GM23338 (cell line): Measurements from ENCODE around the gene DLX4. TPM values are rescaled to one million over a fixed set of nuclear protein-coding genes. Genes with fewer than 3 reads are reported as not detected.

Experiments
- ATAC-seq: fragments of 200-7000 bp; cut with Tn5 transposase; 3 replicates; pipeline ENCODE4 v1.9.1; 2020
- DNase-seq: peaks from one replicate; pipeline ENCODE4 v3.0.0-alpha.2; 2015; ENCODE audit warnings: low spot score
- H2AFZ ChIP-seq: fragments of 200-600 bp; sonication (generic); 2 replicates; pipeline ENCODE4 v1.8.0; 2016; ENCODE audit warnings: antibody characterized with exemption, mild to moderate bottlenecking, moderate library complexity
- H3F3A ChIP-seq: fragments of 200-600 bp; sonication (generic); replicated peaks from 2 replicates; pipeline ENCODE4 v1.8.0; 2017; ENCODE audit warnings: antibody characterized with exemption, mixed run types, low read depth
- H3K27ac ChIP-seq: fragments of 200-600 bp; sonication (generic); 2 replicates; pipeline ENCODE4 v1.6.1; 2016; ENCODE audit warnings: low read depth
- H3K27me3 ChIP-seq: fragments of 200-600 bp; sonication (generic); 2 replicates; pipeline ENCODE4 v1.8.0; 2016; ENCODE audit warnings: mild to moderate bottlenecking, mixed run types, moderate library complexity; ENCODE audit not compliant: insufficient read depth
- H3K36me3 ChIP-seq: fragments of 200-600 bp; sonication (generic); 2 replicates; pipeline ENCODE4 v1.8.0; 2016; ENCODE audit warnings: mild to moderate bottlenecking; ENCODE audit not compliant: insufficient read depth
- H3K4me1 ChIP-seq: fragments of 200-600 bp; sonication (generic); 2 replicates; pipeline ENCODE4 v1.8.0; 2016; ENCODE audit warnings: mild to moderate bottlenecking, moderate library complexity; ENCODE audit not compliant: insufficient read depth
- H3K4me2 ChIP-seq: fragments of 200-600 bp; sonication (generic); 2 replicates; pipeline ENCODE4 v1.7.1; 2017; ENCODE audit warnings: mixed run types
- H3K4me3 ChIP-seq: fragments of 200-600 bp; sonication (generic); 2 replicates; pipeline ENCODE4 v1.6.1; 2016; ENCODE audit warnings: mixed run types
- H3K79me2 ChIP-seq: fragments of 200-600 bp; sonication (generic); replicated peaks from 2 replicates; pipeline ENCODE4 v1.8.0; 2017; ENCODE audit warnings: mild to moderate bottlenecking; ENCODE audit not compliant: insufficient read depth
- H3K9me2 ChIP-seq: fragments of 200-600 bp; sonication (generic); 2 replicates; pipeline ENCODE4 v1.8.0; 2017; ENCODE audit not compliant: insufficient read depth
- H4K20me1 ChIP-seq: fragments of 200-600 bp; sonication (generic); replicated peaks from 2 replicates; pipeline ENCODE4 v1.8.0; 2017; ENCODE audit warnings: mild to moderate bottlenecking; ENCODE audit not compliant: insufficient read depth
- H3K27ac Mint-ChIP-seq: 2 replicates; pipeline ENCODE4 v1.8.0; 2020; ENCODE audit warnings: inconsistent platforms, mild to moderate bottlenecking, moderate library complexity, mixed read lengths
- H3K27me3 Mint-ChIP-seq: 3 replicates; pipeline ENCODE4 v1.8.0; 2022; ENCODE audit warnings: low read depth, mild to moderate bottlenecking, moderate library complexity, mixed read lengths, inconsistent platforms; ENCODE audit not compliant: insufficient read depth, poor library complexity
- H3K36me3 Mint-ChIP-seq: 3 replicates; pipeline ENCODE4 v1.8.0; 2021; ENCODE audit warnings: low read depth, mild to moderate bottlenecking, inconsistent platforms, moderate library complexity, mixed read lengths
- H3K4me1 Mint-ChIP-seq: 3 replicates; pipeline ENCODE4 v1.8.0; 2020; ENCODE audit warnings: mild to moderate bottlenecking, inconsistent platforms, mixed read lengths
- H3K4me3 Mint-ChIP-seq: 3 replicates; pipeline ENCODE4 v1.8.0; 2021; ENCODE audit warnings: moderate library complexity, mild to moderate bottlenecking, inconsistent platforms, mixed read lengths
- H3K9me3 Mint-ChIP-seq: 3 replicates; pipeline ENCODE4 v1.8.0; 2020; ENCODE audit warnings: moderate library complexity, mild to moderate bottlenecking, inconsistent platforms, mixed read lengths
- CREB1 ChIP-seq: fragments of 250-450 bp; sonication (Bioruptor Pico); IDR thresholded peaks from 2 replicates; pipeline ENCODE4 v1.5.0; 2020; ENCODE audit warnings: low read depth, mild to moderate bottlenecking, moderate library complexity
- EZH2 ChIP-seq: fragments of 200-600 bp; sonication (generic); IDR thresholded peaks from one replicate; pipeline ENCODE4 v1.8.0; 2017; ENCODE audit warnings: antibody characterized with exemption, mild to moderate bottlenecking, low read depth; ENCODE audit not compliant: unreplicated experiment
- EZH2phosphoT487 ChIP-seq: fragments of 200-600 bp; sonication (generic); IDR thresholded peaks from one replicate; pipeline ENCODE4 v1.8.1; 2018; ENCODE audit warnings: antibody characterized with exemption; ENCODE audit not compliant: unreplicated experiment
- JUNB ChIP-seq: IDR thresholded peaks from one replicate; pipeline ENCODE4 v1.6.1; 2016; ENCODE audit warnings: antibody characterized with exemption; ENCODE audit not compliant: unreplicated experiment
- NANOG ChIP-seq: IDR thresholded peaks from 2 replicates; pipeline ENCODE4 v1.6.1; 2016; ENCODE audit warnings: antibody characterized with exemption, borderline replicate concordance
- POLR2AphosphoS5 ChIP-seq: IDR thresholded peaks from 2 replicates; pipeline ENCODE4 v1.6.1; 2016; ENCODE audit warnings: antibody characterized with exemption, low read depth
- STAT1 ChIP-seq: IDR thresholded peaks from one replicate; pipeline ENCODE4 v1.6.1; 2016; ENCODE audit warnings: antibody characterized with exemption; ENCODE audit not compliant: unreplicated experiment
- ZNF114 ChIP-seq: fragments of 250-450 bp; sonication (Bioruptor Pico); IDR thresholded peaks from 2 replicates; pipeline ENCODE4 v1.5.0; 2020; ENCODE audit warnings: mild to moderate bottlenecking, moderate library complexity
- ZNF331 ChIP-seq: fragments of 250-450 bp; sonication (Bioruptor Pico); IDR thresholded peaks from 2 replicates; pipeline ENCODE4 v1.5.0; 2020; ENCODE audit warnings: low read depth, mild to moderate bottlenecking, moderate library complexity
- polyA plus RNA-seq: library from polyadenylated mRNA; unstranded; fragments of >200 nt; fragmentation: Nextera tagmentation; extraction: Ambion mirVana; gene quantifications from 2 replicates; pipeline ENCODE4 v1.2.1, GENCODE V29; 2016
- total RNA-seq: library from RNA; depleted of rRNA; stranded (reverse); fragments of >200 nt; shearing (Covaris generic); gene quantifications from 2 replicates; pipeline ENCODE4 v1.2.3, GENCODE V29; 2014
- TF ChIP-seq, protein P1 (sequence below): fragments of 250-450 bp; sonication (Bioruptor Pico); IDR thresholded peaks from 2 replicates; pipeline ENCODE4 v1.5.0; 2020; ENCODE audit warnings: mild to moderate bottlenecking, moderate library complexity
- TF ChIP-seq, protein P2 (sequence below): IDR thresholded peaks from 2 replicates; pipeline ENCODE4 v1.6.1; 2016; ENCODE audit warnings: antibody characterized with exemption
- TF ChIP-seq, protein P3 (sequence below), 2 experiments: fragments of 200-600 bp in 1 of 2; sonication (generic) in 1 of 2; conservative IDR thresholded peaks; 2 replicates each; pipeline versions ENCODE4 v1.5.1 to v1.6.1; 2016 to 2017; ENCODE audit warnings: antibody characterized with exemption in 2 of 2, low read depth in 2 of 2, mild to moderate bottlenecking in 2 of 2, moderate library complexity in 1 of 2
- TF ChIP-seq, protein P4 (sequence below): IDR thresholded peaks from one replicate; pipeline ENCODE4 v1.6.1; 2018; ENCODE audit warnings: antibody characterized with exemption; ENCODE audit not compliant: unreplicated experiment

Gene DLX4
- total and polyA plus RNA-seq, 2 experiments from 2014 or later: 0.10 to 0.79 TPM

DNA sequence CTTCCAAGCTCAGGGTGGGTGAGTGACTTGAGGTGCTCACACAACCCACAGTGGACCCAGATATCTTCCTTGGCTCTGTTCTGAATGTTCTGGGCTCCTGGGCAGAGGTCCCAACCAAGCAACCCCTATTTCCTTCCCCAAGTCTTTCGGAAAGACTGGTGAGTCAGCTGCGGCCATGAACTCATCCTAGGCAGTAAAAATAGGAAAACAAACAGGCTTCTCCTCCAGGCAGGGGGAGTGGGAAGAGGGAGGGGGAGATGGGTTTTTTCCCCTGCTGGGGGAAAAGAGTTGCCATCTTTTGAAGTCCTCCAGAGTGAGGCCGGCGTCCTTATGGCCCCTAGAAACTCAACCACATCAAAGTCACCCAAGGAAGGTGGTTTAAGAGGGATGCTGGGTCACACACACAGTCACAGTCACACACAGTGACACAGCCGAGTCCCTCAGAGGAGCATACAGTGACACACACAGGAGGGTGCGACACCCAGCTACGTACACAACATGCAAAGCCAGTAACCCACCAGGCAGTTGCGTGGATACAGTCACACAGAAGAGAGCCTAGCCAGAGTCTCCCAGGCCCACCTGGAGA lies 16.0 kb upstream of the DLX4 start (continued):
- TF ChIP-seq, protein P1, sequence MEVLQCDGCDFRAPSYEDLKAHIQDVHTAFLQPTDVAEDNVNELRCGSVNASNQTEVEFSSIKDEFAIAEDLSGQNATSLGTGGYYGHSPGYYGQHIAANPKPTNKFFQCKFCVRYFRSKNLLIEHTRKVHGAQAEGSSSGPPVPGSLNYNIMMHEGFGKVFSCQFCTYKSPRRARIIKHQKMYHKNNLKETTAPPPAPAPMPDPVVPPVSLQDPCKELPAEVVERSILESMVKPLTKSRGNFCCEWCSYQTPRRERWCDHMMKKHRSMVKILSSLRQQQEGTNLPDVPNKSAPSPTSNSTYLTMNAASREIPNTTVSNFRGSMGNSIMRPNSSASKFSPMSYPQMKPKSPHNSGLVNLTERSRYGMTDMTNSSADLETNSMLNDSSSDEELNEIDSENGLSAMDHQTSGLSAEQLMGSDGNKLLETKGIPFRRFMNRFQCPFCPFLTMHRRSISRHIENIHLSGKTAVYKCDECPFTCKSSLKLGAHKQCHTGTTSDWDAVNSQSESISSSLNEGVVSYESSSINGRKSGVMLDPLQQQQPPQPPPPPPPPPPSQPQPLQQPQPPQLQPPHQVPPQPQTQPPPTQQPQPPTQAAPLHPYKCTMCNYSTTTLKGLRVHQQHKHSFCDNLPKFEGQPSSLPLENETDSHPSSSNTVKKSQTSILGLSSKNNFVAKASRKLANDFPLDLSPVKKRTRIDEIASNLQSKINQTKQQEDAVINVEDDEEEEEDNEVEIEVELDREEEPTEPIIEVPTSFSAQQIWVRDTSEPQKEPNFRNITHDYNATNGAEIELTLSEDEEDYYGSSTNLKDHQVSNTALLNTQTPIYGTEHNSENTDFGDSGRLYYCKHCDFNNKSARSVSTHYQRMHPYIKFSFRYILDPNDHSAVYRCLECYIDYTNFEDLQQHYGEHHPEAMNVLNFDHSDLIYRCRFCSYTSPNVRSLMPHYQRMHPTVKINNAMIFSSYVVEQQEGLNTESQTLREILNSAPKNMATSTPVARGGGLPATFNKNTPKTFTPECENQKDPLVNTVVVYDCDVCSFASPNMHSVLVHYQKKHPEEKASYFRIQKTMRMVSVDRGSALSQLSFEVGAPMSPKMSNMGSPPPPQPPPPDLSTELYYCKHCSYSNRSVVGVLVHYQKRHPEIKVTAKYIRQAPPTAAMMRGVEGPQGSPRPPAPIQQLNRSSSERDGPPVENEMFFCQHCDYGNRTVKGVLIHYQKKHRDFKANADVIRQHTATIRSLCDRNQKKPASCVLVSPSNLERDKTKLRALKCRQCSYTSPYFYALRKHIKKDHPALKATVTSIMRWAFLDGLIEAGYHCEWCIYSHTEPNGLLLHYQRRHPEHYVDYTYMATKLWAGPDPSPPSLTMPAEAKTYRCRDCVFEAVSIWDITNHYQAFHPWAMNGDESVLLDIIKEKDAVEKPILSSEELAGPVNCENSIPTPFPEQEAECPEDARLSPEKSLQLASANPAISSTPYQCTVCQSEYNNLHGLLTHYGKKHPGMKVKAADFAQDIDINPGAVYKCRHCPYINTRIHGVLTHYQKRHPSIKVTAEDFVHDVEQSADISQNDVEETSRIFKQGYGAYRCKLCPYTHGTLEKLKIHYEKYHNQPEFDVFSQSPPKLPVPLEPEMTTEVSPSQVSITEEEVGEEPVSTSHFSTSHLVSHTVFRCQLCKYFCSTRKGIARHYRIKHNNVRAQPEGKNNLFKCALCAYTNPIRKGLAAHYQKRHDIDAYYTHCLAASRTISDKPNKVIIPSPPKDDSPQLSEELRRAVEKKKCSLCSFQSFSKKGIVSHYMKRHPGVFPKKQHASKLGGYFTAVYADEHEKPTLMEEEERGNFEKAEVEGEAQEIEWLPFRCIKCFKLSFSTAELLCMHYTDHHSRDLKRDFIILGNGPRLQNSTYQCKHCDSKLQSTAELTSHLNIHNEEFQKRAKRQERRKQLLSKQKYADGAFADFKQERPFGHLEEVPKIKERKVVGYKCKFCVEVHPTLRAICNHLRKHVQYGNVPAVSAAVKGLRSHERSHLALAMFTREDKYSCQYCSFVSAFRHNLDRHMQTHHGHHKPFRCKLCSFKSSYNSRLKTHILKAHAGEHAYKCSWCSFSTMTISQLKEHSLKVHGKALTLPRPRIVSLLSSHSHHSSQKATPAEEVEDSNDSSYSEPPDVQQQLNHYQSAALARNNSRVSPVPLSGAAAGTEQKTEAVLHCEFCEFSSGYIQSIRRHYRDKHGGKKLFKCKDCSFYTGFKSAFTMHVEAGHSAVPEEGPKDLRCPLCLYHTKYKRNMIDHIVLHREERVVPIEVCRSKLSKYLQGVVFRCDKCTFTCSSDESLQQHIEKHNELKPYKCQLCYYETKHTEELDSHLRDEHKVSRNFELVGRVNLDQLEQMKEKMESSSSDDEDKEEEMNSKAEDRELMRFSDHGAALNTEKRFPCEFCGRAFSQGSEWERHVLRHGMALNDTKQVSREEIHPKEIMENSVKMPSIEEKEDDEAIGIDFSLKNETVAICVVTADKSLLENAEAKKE: no peak
- TF ChIP-seq POLR2AphosphoS5: no peak
- no peak for TF ChIP-seq EZH2
- TF ChIP-seq ZNF331 (CRISPR knock-in tag): no peak
- TF ChIP-seq, protein P2, sequence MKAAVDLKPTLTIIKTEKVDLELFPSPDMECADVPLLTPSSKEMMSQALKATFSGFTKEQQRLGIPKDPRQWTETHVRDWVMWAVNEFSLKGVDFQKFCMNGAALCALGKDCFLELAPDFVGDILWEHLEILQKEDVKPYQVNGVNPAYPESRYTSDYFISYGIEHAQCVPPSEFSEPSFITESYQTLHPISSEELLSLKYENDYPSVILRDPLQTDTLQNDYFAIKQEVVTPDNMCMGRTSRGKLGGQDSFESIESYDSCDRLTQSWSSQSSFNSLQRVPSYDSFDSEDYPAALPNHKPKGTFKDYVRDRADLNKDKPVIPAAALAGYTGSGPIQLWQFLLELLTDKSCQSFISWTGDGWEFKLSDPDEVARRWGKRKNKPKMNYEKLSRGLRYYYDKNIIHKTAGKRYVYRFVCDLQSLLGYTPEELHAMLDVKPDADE: no peak
- no peak for TF ChIP-seq NANOG
- no peak for TF ChIP-seq EZH2phosphoT487
- TF ChIP-seq STAT1: no peak
- TF ChIP-seq ZNF114 (CRISPR knock-in tag): no peak

DNA sequence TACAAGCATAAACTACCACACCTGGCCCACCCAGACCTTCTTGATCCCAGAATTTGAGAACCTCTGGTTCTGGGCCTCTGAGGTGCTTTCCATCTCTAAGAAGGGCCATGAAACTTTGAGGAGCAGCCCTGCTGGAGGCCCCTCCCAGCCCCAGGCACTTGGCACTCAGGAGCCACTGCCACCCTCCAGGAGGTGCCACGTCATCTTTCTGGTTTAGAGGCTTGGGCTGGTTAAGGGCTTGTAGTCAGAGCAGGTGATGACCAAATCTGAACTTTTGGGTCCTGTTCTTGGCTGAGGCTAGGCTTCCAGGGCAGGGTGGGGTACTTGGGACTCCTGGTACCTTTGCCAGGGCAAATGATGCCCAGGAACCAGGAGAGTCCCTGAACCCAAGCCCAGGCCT lies 13.8 kb upstream of the DLX4 start:
- no peak overlapping the region for H3K27ac ChIP-seq
- no peak for DNase-seq
- no peak for ATAC-seq
- peaks cover 12% of the 10 kb centered on the region; the same call in 2 of the 3 replicates for H3K4me1 Mint-ChIP-seq
- H3K9me3 Mint-ChIP-seq: no peaks in the 10 kb centered on the region
- H3K9me2 ChIP-seq: no peaks in the 10 kb centered on the region
- H3K36me3 Mint-ChIP-seq: no peaks in the 10 kb centered on the region
- H3K4me2 ChIP-seq: no peak overlapping the region
- H3K36me3 ChIP-seq: no peaks in the 10 kb centered on the region
- no peak overlapping the region for H3K27ac Mint-ChIP-seq
- no peaks in the 10 kb centered on the region for H3F3A ChIP-seq
- H2AFZ ChIP-seq: no peak overlapping the region
- H3K27me3 ChIP-seq: peaks cover 3% of the 10 kb centered on the region; the same call in 1 of the 2 replicates
- no peaks in the 10 kb centered on the region for H3K79me2 ChIP-seq
- no peaks in the 10 kb centered on the region for H4K20me1 ChIP-seq
- H3K4me3 Mint-ChIP-seq: no peak overlapping the region
- no peaks in the 10 kb centered on the region; the same call in 1 of the 2 replicates for H3K4me1 ChIP-seq
- peaks cover 22% of the 10 kb centered on the region for H3K27me3 Mint-ChIP-seq
- no peak overlapping the region for H3K4me3 ChIP-seq
- TF ChIP-seq ZNF331 (CRISPR knock-in tag): no peak
- TF ChIP-seq, protein P3, sequence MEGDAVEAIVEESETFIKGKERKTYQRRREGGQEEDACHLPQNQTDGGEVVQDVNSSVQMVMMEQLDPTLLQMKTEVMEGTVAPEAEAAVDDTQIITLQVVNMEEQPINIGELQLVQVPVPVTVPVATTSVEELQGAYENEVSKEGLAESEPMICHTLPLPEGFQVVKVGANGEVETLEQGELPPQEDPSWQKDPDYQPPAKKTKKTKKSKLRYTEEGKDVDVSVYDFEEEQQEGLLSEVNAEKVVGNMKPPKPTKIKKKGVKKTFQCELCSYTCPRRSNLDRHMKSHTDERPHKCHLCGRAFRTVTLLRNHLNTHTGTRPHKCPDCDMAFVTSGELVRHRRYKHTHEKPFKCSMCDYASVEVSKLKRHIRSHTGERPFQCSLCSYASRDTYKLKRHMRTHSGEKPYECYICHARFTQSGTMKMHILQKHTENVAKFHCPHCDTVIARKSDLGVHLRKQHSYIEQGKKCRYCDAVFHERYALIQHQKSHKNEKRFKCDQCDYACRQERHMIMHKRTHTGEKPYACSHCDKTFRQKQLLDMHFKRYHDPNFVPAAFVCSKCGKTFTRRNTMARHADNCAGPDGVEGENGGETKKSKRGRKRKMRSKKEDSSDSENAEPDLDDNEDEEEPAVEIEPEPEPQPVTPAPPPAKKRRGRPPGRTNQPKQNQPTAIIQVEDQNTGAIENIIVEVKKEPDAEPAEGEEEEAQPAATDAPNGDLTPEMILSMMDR (conservative IDR thresholded peaks at IDR 0.05; ENCODE audit: low read depth in 2 of 2): no peak
- TF ChIP-seq NANOG: no peak
- TF ChIP-seq JUNB: no peak
- no peak for TF ChIP-seq CREB1 (CRISPR knock-in tag)
- TF ChIP-seq, protein P4, sequence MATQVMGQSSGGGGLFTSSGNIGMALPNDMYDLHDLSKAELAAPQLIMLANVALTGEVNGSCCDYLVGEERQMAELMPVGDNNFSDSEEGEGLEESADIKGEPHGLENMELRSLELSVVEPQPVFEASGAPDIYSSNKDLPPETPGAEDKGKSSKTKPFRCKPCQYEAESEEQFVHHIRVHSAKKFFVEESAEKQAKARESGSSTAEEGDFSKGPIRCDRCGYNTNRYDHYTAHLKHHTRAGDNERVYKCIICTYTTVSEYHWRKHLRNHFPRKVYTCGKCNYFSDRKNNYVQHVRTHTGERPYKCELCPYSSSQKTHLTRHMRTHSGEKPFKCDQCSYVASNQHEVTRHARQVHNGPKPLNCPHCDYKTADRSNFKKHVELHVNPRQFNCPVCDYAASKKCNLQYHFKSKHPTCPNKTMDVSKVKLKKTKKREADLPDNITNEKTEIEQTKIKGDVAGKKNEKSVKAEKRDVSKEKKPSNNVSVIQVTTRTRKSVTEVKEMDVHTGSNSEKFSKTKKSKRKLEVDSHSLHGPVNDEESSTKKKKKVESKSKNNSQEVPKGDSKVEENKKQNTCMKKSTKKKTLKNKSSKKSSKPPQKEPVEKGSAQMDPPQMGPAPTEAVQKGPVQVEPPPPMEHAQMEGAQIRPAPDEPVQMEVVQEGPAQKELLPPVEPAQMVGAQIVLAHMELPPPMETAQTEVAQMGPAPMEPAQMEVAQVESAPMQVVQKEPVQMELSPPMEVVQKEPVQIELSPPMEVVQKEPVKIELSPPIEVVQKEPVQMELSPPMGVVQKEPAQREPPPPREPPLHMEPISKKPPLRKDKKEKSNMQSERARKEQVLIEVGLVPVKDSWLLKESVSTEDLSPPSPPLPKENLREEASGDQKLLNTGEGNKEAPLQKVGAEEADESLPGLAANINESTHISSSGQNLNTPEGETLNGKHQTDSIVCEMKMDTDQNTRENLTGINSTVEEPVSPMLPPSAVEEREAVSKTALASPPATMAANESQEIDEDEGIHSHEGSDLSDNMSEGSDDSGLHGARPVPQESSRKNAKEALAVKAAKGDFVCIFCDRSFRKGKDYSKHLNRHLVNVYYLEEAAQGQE: no peak
- TF ChIP-seq EZH2phosphoT487: no peak
- no peak for TF ChIP-seq ZNF114 (CRISPR knock-in tag)
